B cell (primary cell): ENCODE data around the gene LYPD5.

ENCODE experiments used
- CTCF ChIP-seq: fragments of 200-600 bp; IDR thresholded peaks from one replicate; pipeline ENCODE4 v1.8.0; 2022; ENCODE audit warnings: antibody characterized with exemption, mild to moderate bottlenecking
- EZH2 ChIP-seq: IDR thresholded peaks from 2 replicates; pipeline ENCODE4 v1.6.1; 2012; ENCODE audit warnings: borderline replicate concordance, low read depth, mild to moderate bottlenecking, moderate library complexity, low read length; ENCODE audit not compliant: insufficient read depth, poor library complexity, severe bottlenecking

GRCh38 chr19:43790587-43790986, 11.7 kb downstream of the LYPD5 start:
- TF ChIP-seq CTCF (no peak), EZH2 (no peak)
